Measurements from ENCODE around the gene TUFT1. TPM values are rescaled to one million over a fixed set of nuclear protein-coding genes. Genes with fewer than 3 reads are reported as not detected.

The TUFT1 gene
- total and polyA plus RNA-seq, 2 of the 13 experiments (the other 11 are each of a cell fraction or from before 2014, with no cell fraction given): 6.4 to 7.3 TPM

GRCh38 chr1:151513626-151514121, 26.4 kb upstream of the TUFT1 start (continued):
- TF ChIP-seq LCORL (IDR thresholded peaks at IDR 0.05) (no peak), LCORL (CRISPR knock-in tag; IDR thresholded peaks at IDR 0.05) (peak; percentile 94), ZBTB1 (CRISPR knock-in tag; IDR thresholded peaks at IDR 0.05; ENCODE audit: borderline replicate concordance) (no peak), ZNF546 (CRISPR knock-in tag; conservative IDR thresholded peaks at IDR 0.05) (no peak), FOXA1 (IDR thresholded peaks at IDR 0.05) (no peak), FOXA1 (CRISPR knock-in tag; IDR thresholded peaks at IDR 0.05) (peak; percentile 90), GATAD2A (CRISPR knock-in tag; IDR thresholded peaks at IDR 0.05) (peak; percentile 58; the same call in 1 of the 2 replicates), ZNF556 (CRISPR knock-in tag; IDR thresholded peaks at IDR 0.05; ENCODE audit: borderline replicate concordance) (peak; percentile 42; the same call in 1 of the 2 replicates), ATF3 (CRISPR knock-in tag; IDR thresholded peaks at IDR 0.05) (peak; percentile 68; the same call in 1 of the 2 replicates), GLI4 (CRISPR knock-in tag; IDR thresholded peaks at IDR 0.05; ENCODE audit: borderline replicate concordance) (no peak), THAP9 (CRISPR knock-in tag; IDR thresholded peaks at IDR 0.05; ENCODE audit: borderline replicate concordance) (peak; percentile 66; the same call in 1 of the 2 replicates), PITX1 (CRISPR knock-in tag; IDR thresholded peaks at IDR 0.05) (peak; percentile 58; the same call in 1 of the 2 replicates), NFYB (CRISPR knock-in tag; IDR thresholded peaks at IDR 0.05) (no peak), RBM22 (optimal IDR thresholded peaks at IDR 0.05; ENCODE audit: low read length) (no peak), ZNF629 (CRISPR knock-in tag; conservative IDR thresholded peaks at IDR 0.05) (0 out of 2 replicates have a peak, but pooled peaks have one; percentile 15), SPEN (CRISPR knock-in tag; IDR thresholded peaks at IDR 0.05; ENCODE audit: low read depth) (peak; percentile 52), BRD4 (CRISPR knock-in tag; IDR thresholded peaks at IDR 0.05) (0 out of 2 replicates have a peak, but pooled peaks have one; percentile 30), ZNF335 (CRISPR knock-in tag; IDR thresholded peaks at IDR 0.05) (peak; percentile 87), ZNF225 (CRISPR knock-in tag; IDR thresholded peaks at IDR 0.05) (0 out of 2 replicates have a peak, but pooled peaks have one; percentile 28), ZNF326 (CRISPR knock-in tag; IDR thresholded peaks at IDR 0.05; ENCODE audit: borderline replicate concordance) (no peak), ZNF274 (CRISPR knock-in tag; IDR thresholded peaks at IDR 0.05) (no peak), YEATS4 (CRISPR knock-in tag; IDR thresholded peaks at IDR 0.05; ENCODE audit: borderline replicate concordance) (peak; percentile 48; the same call in 1 of the 2 replicates), JUND (CRISPR knock-in tag; IDR thresholded peaks at IDR 0.05) (peak; percentile 16; the same call in 1 of the 2 replicates)
